Panc1 (cell line): ENCODE data around the gene PBRM1. TPM values are rescaled to one million over a fixed set of nuclear protein-coding genes. Genes with fewer than 3 reads are reported as not detected.

ENCODE experiments used
- ATAC-seq: fragments of 200-7000 bp; cut with Tn5 transposase; 2 replicates; pipeline ENCODE4 v1.9.1; 2020; ENCODE audit warnings: mild to moderate bottlenecking, moderate library complexity
- BruUV-seq: library from RNA; stranded (reverse); fragments of 400-500 nt; replicated peaks from 2 replicates; lab custom pipeline; 2021; lab: Mats Ljungman, UMichigan
- CTCF ChIA-PET: fragments of 300-600 bp; sonication (Branson Sonifier 250); formaldehyde crosslinking; loops from one replicate; lab custom pipeline; 2022; ENCODE audit warnings: antibody characterized with exemption; lab: Charles Lee
- POLR2A ChIA-PET: fragments of 300-600 bp; sonication (Branson Sonifier 250); formaldehyde crosslinking; loops from one replicate; lab custom pipeline; 2022; ENCODE audit warnings: antibody characterized with exemption; lab: Charles Lee
- DNase-seq: peaks from one replicate; pipeline ENCODE4 v3.0.0-alpha.2; 2010; ENCODE audit warnings: low read depth, low spot score
- H3K27ac ChIP-seq: 2 replicates; pipeline ENCODE4 v1.5.1; 2011; ENCODE audit warnings: mild to moderate bottlenecking, low read length, inconsistent platforms
- H3K27me3 ChIP-seq: fragments of 200-500 bp; sonication (Bioruptor generic); 2 replicates; pipeline ENCODE4 v1.6.0; 2014; ENCODE audit warnings: low read length, inconsistent platforms; ENCODE audit not compliant: control insufficient read depth, insufficient read depth
- H3K36me3 ChIP-seq: fragments of 200-500 bp; sonication (Bioruptor generic); 2 replicates; pipeline ENCODE4 v1.5.1; 2014; ENCODE audit warnings: inconsistent platforms, mild to moderate bottlenecking, low read length, moderate library complexity; ENCODE audit not compliant: control insufficient read depth, insufficient read depth
- H3K4me1 ChIP-seq: 2 replicates; pipeline ENCODE4 v1.5.1; 2011; ENCODE audit warnings: inconsistent platforms, mild to moderate bottlenecking, low read length, moderate library complexity; ENCODE audit not compliant: control insufficient read depth, insufficient read depth
- H3K4me3 ChIP-seq, 2 experiments: 2 replicates each; pipeline ENCODE4 v1.5.1; 2011 to 2012; ENCODE audit warnings: low read depth in 2 of 2, low read length in 2 of 2, mild to moderate bottlenecking in 2 of 2, inconsistent platforms in 1 of 2, moderate library complexity in 1 of 2
- H3K9me3 ChIP-seq: fragments of 200-500 bp; sonication (Bioruptor generic); 2 replicates; pipeline ENCODE4 v1.5.1; 2014; ENCODE audit warnings: low read depth, mild to moderate bottlenecking, inconsistent platforms, low read length, moderate library complexity; ENCODE audit not compliant: control insufficient read depth, insufficient read depth
- CTCF ChIP-seq: fragments of 450-650 bp; IDR thresholded peaks from 2 replicates; pipeline ENCODE4 v1.5.1; 2017; ENCODE audit warnings: mild to moderate bottlenecking
- POLR2AphosphoS5 ChIP-seq: IDR thresholded peaks from 2 replicates; pipeline ENCODE4 v1.6.1; 2012; ENCODE audit warnings: mild to moderate bottlenecking, low read depth, low read length, moderate library complexity
- REST ChIP-seq, 2 experiments: IDR thresholded peaks; 2 replicates each; pipeline ENCODE4 v1.6.1; 2011 to 2012; ENCODE audit warnings: low read depth in 2 of 2, control low read depth in 1 of 2, low read length in 1 of 2, mild to moderate bottlenecking in 1 of 2, moderate library complexity in 1 of 2; ENCODE audit not compliant: insufficient read depth in 1 of 2
- SIN3A ChIP-seq: IDR thresholded peaks from 2 replicates; pipeline ENCODE4 v1.6.1; 2012; ENCODE audit warnings: low read depth, mild to moderate bottlenecking, low read length, moderate library complexity, borderline replicate concordance; ENCODE audit not compliant: insufficient read depth
- TCF7L2 ChIP-seq: IDR thresholded peaks from 2 replicates; pipeline ENCODE4 v1.6.1; 2011; ENCODE audit warnings: mild to moderate bottlenecking, low read depth, low read length, inconsistent platforms
- in situ Hi-C: cut with HindIII; loops from 2 replicates; pipeline ENCODE4 v1.10.0; 2016; ENCODE audit warnings: low sequenced_read_pairs, low pct_unique_long_range_greater_than_20kb
- intact Hi-C: fragments of 100-400 bp; cut with micrococcal nuclease; formaldehyde crosslinking; loops from one replicate; pipeline ENCODE4 v1.10.0; 2022; ENCODE audit not compliant: unreplicated experiment
- total RNA-seq: library from RNA; stranded (reverse); gene quantifications from one replicate; pipeline ENCODE4 v1.2.1, GENCODE V29; 2021; ENCODE audit not compliant: unreplicated experiment

PBRM1 gene
- total RNA-seq, 1 experiment from 2014 or later, result 43.5 TPM

GRCh38 chr3:52509753-52510328 lies 175.9 kb downstream of the PBRM1 start:
- ATAC-seq (no peak), DNase-seq (no peak)
- ChIA-PET CTCF (no interaction called here), POLR2A (no interaction called here)
- H3K4me3 ChIP-seq, result no peak overlapping the region
- H3K27ac ChIP-seq, result no peak overlapping the region
- no peak for TF ChIP-seq CTCF
- TF ChIP-seq REST (IDR thresholded peaks at IDR 0.05; ENCODE audit: insufficient read depth in 1 of 2, low read depth in 2 of 2, low read length in 1 of 2), result no peak
- no peak for TF ChIP-seq POLR2AphosphoS5
- no peak for TF ChIP-seq SIN3A
- TF ChIP-seq TCF7L2, result no peak
- no peaks in the 10 kb centered on the region for H3K36me3 ChIP-seq
- H3K9me3 ChIP-seq, result no peaks in the 10 kb centered on the region
- no peaks in the 10 kb centered on the region for H3K27me3 ChIP-seq
- in situ Hi-C loops (no loop called here), intact Hi-C loops (no loop called here)
- BruUV-seq, result no TSS peak
- H3K4me1 ChIP-seq, result no peaks in the 10 kb centered on the region

GRCh38 chr3:52507359-52507758 lies 178.4 kb downstream of the PBRM1 start:
- TF ChIP-seq CTCF, result no peak
- no peak for TF ChIP-seq TCF7L2
- TF ChIP-seq SIN3A, result no peak
- no peak for TF ChIP-seq REST (IDR thresholded peaks at IDR 0.05; ENCODE audit: insufficient read depth in 1 of 2, low read depth in 2 of 2, low read length in 1 of 2)
- no peak for TF ChIP-seq POLR2AphosphoS5
- intact Hi-C loops, result no loop called here
- ATAC-seq, result no peak
- no peaks in the 10 kb centered on the region for H3K27me3 ChIP-seq
- no peak for DNase-seq
- ChIA-PET POLR2A (no interaction called here), CTCF (no interaction called here)
- no peaks in the 10 kb centered on the region for H3K4me1 ChIP-seq
- no peak overlapping the region for H3K4me3 ChIP-seq
- H3K36me3 ChIP-seq, result no peaks in the 10 kb centered on the region
- H3K27ac ChIP-seq, result no peak overlapping the region
- no peaks in the 10 kb centered on the region for H3K9me3 ChIP-seq
- no TSS peak for BruUV-seq
- in situ Hi-C loops, result no loop called here
